Skeletal muscle tissue (tissue), 4 donors: ENCODE data around the gene KCNJ1. TPM values are rescaled to one million over a fixed set of nuclear protein-coding genes. Genes with fewer than 3 reads are reported as not detected.

Source experiments
- H3K27ac ChIP-seq: one replicate; pipeline ENCODE4 v1.7.0; 2013; ENCODE audit warnings: mild to moderate bottlenecking, low read depth, low read length, inconsistent platforms
- H3K27me3 ChIP-seq, 3 donors: one replicate each; pipeline ENCODE4 v1.7.0; 2013; ENCODE audit warnings: low read length in 3 of 3; ENCODE audit not compliant: control insufficient read depth in 3 of 3, insufficient read depth in 3 of 3
- H3K36me3 ChIP-seq, 3 donors: one replicate each; pipeline ENCODE4 v1.7.0; 2013; ENCODE audit warnings: low read length in 3 of 3; ENCODE audit not compliant: control insufficient read depth in 3 of 3, insufficient read depth in 3 of 3
- H3K4me1 ChIP-seq, 3 donors: one replicate each; pipeline ENCODE4 v1.7.0; 2013; ENCODE audit warnings: low read length in 3 of 3, mild to moderate bottlenecking in 3 of 3; ENCODE audit not compliant: control insufficient read depth in 3 of 3, insufficient read depth in 3 of 3
- H3K4me3 ChIP-seq, 3 donors: one replicate each; pipeline ENCODE4 v1.7.0; 2013; ENCODE audit warnings: low read length in 3 of 3
- H3K9ac ChIP-seq, 3 donors: one replicate each; pipeline ENCODE4 v1.7.0; 2013; ENCODE audit warnings: low read length in 3 of 3, mild to moderate bottlenecking in 3 of 3, moderate library complexity in 2 of 3, low read depth in 1 of 3
- H3K9me3 ChIP-seq, 3 donors: one replicate each; pipeline ENCODE4 v1.7.0; 2013; ENCODE audit warnings: low read length in 3 of 3; ENCODE audit not compliant: control insufficient read depth in 3 of 3
- total RNA-seq: library from RNA; depleted of rRNA; stranded (reverse); fragments of >200 nt; gene quantifications from one replicate; pipeline ENCODE4 v1.2.3, GENCODE V29; 2014
- donor health status: Osteomylitis.

KCNJ1 gene
- total RNA-seq, 1 donor from 2014 or later, result not detected

DNA sequence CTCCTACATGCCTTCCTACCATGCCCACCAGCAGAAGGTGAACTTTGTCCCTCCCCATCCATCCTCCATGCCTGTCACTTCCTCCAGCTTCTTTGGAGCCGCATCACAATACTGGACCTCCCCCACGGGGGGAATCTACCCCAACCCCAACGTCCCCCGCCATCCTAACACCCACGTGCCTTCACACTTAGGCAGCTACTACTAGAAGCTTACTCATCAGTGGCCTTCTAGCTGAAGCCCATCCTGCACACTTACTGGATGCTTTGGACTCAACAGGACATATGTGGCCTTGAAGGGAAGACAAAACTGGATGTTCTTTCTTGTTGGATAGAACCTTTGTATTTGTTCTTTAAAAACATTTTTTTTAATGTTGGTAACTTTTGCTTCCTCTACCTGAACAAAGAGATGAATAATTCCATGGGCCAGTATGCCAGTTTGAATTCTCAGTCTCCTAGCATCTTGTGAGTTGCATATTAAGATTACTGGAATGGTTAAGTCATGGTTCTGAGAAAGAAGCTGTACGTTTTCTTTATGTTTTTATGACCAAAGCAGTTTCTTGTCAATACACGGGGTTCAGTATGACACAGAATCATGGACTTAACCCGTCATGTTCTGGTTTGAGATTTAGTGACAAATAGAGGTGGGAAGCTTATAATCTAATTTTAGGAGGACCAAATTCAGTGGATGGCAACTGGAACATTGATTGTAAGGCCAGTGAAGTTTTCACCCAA is 56.1 kb downstream of the KCNJ1 start:
- Histone ChIP-seq H3K9me3 (no peaks in the 10 kb centered on the region), H3K36me3 (peaks cover 0 to 6% (median 0%) of the 10 kb centered on the region in 3 donors), H3K4me3 (no peak overlapping the region), H3K9ac (no peak overlapping the region), H3K4me1 (no peaks in the 10 kb centered on the region), H3K27ac (no peak overlapping the region), H3K27me3 (no peaks in the 10 kb centered on the region)

DNA sequence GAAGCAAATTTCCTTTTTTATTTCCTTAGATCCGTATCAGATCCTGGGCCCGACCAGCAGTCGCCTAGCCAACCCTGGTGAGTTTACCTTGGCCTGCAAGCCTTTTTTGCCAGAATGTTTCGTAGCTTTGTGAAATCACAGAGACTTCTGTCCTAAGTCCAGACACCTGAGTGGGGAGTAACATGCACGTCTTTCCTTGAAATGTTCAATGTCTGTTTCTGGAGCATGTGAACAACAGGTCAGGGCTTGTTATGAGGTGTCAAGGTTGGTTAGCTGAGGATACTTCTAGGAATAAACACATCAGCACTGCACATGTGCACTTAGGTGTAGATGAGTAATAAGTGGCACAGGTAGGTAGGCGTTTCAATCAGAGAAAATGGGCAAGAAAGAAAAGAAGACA is 58.0 kb downstream of the KCNJ1 start:
- no peak overlapping the region for H3K27ac ChIP-seq
- H3K36me3 ChIP-seq, result peaks cover 0 to 8% (median 0%) of the 10 kb centered on the region in 3 donors
- H3K9me3 ChIP-seq, result no peaks in the 10 kb centered on the region
- no peak overlapping the region for H3K9ac ChIP-seq
- no peaks in the 10 kb centered on the region for H3K4me1 ChIP-seq
- no peak overlapping the region for H3K4me3 ChIP-seq
- H3K27me3 ChIP-seq, result no peaks in the 10 kb centered on the region

DNA sequence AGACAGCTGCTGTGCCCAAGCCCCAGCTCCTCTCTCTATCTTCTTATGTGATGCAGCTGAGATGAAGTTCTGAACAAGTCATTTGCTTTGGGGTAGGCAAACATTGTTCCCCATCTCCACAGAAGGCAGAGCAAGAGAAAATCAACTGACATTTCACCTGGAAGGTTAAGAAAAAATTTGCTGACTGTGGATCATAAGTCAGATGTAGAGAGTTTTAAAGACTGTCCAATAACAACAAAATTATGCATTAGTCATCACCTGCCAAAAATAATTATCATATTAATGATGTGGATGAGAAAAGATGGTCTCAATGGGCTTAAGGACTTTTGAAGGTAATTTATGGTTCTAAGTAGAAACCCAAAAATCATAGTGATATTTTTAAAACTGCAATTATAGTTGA is 59.2 kb downstream of the KCNJ1 start:
- Histone ChIP-seq H3K4me1 (no peaks in the 10 kb centered on the region), H3K9me3 (no peaks in the 10 kb centered on the region), H3K27ac (no peak overlapping the region), H3K36me3 (peaks cover 0 to 8% (median 0%) of the 10 kb centered on the region in 3 donors), H3K9ac (no peak overlapping the region), H3K27me3 (no peaks in the 10 kb centered on the region), H3K4me3 (no peak overlapping the region)

DNA sequence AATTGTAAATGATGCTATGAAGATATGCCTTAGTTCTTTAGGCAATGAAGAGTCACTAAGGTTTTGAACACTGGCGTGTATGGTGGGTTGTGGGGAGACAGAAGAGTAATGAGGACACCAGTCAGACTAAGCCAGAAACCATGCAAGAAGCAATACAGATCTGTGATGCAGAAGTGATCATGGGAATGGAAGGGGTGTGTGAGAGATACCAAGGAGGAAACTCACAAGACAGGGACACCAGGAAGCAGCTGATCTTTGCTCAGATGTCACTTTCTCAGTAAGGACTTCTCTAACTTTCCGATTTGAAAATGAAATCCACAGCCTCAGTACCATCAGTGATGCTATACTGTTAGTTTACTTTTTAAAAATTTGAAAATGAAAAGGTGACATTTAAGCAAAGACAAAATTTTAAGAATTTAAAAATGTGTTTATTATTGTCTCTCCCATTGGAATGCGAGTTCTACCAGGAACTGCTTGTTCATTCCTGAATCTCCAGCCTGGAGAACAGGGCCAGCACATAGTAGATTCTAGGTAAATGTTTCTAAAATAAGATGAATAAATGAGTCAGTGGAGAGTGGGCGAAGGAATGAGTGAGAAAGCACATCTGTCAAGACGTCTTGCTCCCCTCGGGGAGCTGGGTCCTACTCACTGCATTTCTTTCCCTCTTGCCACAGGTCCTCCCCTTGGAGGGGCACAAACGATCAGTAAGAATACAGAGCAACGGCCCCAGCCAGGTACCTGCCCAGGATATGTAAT is 60.4 kb downstream of the KCNJ1 start:
- H3K36me3 ChIP-seq, result peaks cover 0 to 8% (median 0%) of the 10 kb centered on the region in 3 donors
- no peak overlapping the region for H3K4me3 ChIP-seq
- H3K9ac ChIP-seq, result no peak overlapping the region

DNA sequence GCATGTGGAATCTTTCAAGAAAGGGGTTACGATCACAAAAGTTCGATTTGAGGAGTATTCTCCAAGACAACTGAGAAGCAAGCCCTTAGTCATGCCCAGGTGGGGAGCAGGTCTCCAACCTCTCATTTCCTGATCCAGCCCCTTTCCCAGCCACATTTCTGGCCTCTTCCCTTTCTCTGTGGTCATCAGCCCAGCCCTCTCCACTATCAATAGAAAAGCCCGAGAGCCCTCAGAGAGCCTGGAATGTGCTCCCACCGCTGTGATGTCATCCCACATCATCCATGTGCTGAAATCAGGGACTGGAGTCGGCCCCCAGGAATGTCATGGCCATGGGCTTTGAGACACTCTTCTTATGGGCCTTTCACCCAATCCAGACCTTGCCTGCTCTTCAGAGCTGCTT is 62.6 kb downstream of the KCNJ1 start:
- no peak overlapping the region for H3K27ac ChIP-seq
- no peaks in the 10 kb centered on the region for H3K9me3 ChIP-seq
- peaks cover 0 to 4% (median 0%) of the 10 kb centered on the region in 3 donors for H3K4me1 ChIP-seq
- H3K4me3 ChIP-seq, result no peak overlapping the region
- peaks cover 0 to 8% (median 4%) of the 10 kb centered on the region in 3 donors for H3K36me3 ChIP-seq
- H3K27me3 ChIP-seq, result no peaks in the 10 kb centered on the region
- H3K9ac ChIP-seq, result no peak overlapping the region

More for the DNA sequence above, 60.4 kb downstream of the KCNJ1 start:
- Histone ChIP-seq H3K27ac (no peak overlapping the region), H3K27me3 (no peaks in the 10 kb centered on the region), H3K4me1 (peaks cover 0 to 4% (median 0%) of the 10 kb centered on the region in 3 donors), H3K9me3 (no peaks in the 10 kb centered on the region)

DNA sequence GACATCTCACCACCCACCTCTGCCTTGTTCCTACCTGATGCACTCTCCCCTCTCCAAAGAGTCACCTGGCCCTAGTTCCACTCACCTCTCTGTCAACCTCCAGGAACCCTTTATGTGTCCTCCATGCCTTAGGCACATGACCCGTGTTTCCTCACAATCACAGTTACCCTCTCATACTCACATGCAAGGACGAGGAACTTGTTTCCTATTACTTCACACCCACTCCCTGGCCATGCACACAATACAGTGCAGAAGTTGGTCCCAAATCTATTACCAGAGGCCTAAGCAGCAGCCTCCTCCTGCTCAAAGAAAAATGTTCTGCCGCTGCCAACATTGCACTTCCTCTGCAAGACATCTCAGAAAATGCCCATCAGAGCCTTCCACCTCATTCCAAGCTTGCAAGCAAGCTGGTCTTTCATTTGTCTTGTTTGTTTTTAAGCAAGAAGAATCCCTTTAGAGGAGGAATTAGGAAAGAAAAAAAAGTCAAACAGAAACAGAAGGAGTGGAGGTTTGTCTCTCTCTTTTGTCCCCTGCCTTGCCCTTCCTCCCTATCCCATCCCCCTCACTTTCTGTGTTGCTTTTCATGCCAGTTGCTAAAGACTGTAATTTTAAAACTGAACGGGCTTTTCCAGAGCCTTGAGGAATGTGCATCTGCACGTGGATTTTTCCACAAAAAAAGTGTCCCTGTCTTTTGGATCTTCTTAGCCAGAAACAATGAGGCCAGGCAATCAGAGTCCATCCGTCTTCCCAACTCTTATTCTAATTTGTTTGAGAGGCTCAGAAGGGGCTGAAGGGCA is 63.4 kb downstream of the KCNJ1 start:
- H3K4me3 ChIP-seq, result no peak overlapping the region
- H3K4me1 ChIP-seq, result peaks cover 0 to 4% (median 0%) of the 10 kb centered on the region in 3 donors
- no peak overlapping the region for H3K9ac ChIP-seq
- no peaks in the 10 kb centered on the region for H3K9me3 ChIP-seq
- H3K27ac ChIP-seq, result no peak overlapping the region
- H3K36me3 ChIP-seq, result peaks cover 0 to 9% (median 5%) of the 10 kb centered on the region in 3 donors
- H3K27me3 ChIP-seq, result no peaks in the 10 kb centered on the region

DNA sequence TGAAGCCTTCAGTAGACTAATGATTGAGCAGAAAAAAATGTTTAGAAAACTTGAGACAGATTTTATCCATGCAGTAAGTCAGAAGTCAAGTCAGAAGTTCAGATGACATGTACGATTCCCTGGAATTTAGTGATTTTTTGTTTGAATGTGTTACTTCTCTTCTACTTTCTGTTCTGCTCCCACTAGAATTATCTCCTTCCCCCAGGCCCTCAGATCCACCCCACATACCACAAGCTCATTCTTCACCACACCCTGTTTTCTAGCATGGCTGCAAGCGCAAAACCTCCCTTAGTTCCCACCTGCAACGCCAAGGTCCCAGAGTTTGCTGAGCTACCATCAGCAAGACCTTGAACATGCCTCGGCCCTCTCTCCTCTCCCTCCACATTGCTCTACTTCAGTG is 64.1 kb downstream of the KCNJ1 start:
- Histone ChIP-seq H3K9ac (no peak overlapping the region), H3K36me3 (peaks cover 0 to 10% (median 5%) of the 10 kb centered on the region in 3 donors), H3K4me3 (no peak overlapping the region)

DNA sequence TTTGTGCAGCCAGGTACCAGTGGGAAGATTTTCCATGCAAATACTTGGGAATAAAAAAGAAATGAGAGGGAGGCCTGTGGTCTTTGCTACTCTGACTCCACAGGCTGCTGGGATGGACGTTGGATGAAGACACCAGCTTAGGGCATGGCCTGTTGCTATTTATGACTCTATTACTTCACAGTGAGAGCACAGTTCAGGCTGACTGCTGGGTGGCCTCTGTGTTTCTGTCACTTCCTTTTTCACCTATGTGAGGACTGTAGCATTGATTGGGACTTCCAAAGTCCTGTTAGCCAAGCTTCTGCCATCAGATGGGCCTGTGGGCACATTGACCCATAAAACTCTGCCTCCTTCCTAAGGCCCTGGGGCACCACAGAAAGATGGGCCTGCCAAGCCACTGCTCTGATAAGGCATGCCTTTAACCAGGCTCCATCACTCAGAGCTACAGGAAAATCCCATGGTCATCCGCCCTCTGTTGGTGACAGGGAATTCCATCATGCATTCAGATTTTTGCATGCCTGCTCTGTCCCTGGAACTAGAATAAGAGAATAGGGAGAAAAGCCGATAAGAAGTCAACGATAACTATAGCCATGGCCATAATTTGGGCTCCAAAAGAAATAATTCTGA is 64.6 kb downstream of the KCNJ1 start:
- Histone ChIP-seq H3K4me1 (peaks cover 0 to 4% (median 0%) of the 10 kb centered on the region in 3 donors), H3K9me3 (no peaks in the 10 kb centered on the region), H3K9ac (no peak overlapping the region), H3K4me3 (no peak overlapping the region), H3K27ac (no peak overlapping the region), H3K27me3 (no peaks in the 10 kb centered on the region), H3K36me3 (peaks cover 0 to 10% (median 5%) of the 10 kb centered on the region in 3 donors)

More for the DNA sequence above, 64.1 kb downstream of the KCNJ1 start:
- Histone ChIP-seq H3K27me3 (no peaks in the 10 kb centered on the region), H3K27ac (no peak overlapping the region), H3K4me1 (peaks cover 0 to 4% (median 0%) of the 10 kb centered on the region in 3 donors), H3K9me3 (no peaks in the 10 kb centered on the region)

DNA sequence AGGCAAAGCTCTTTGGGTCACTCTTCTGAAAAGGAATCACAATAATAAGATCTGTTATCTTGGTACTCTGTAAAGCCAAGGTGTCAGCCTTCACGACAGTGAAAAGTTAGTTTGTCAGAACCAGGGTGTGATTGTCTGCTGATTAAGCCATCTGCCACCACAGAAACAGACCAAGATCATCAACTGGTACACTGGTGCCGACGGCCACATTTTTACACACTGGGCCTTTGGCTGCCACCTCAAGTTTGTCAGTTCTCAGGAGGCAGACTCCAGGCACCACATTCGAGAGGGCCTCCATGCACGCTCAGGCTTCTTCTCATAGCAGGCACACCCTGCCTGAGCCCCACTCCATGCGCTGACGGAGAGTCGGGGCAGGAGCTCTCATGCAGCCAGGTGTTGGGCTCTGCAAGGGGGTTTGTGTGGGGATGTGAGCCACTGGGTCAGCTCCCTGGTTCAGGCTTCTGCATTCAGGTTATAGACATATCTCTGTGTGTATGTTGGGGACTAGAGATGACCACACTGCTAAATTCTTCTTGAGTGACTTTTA is 66.2 kb downstream of the KCNJ1 start:
- Histone ChIP-seq H3K27me3 (no peaks in the 10 kb centered on the region), H3K27ac (no peak overlapping the region), H3K36me3 (peaks cover 0 to 5% (median 3%) of the 10 kb centered on the region in 3 donors), H3K9ac (no peak overlapping the region), H3K4me3 (no peak overlapping the region), H3K4me1 (peaks cover 0 to 4% (median 0%) of the 10 kb centered on the region in 3 donors), H3K9me3 (no peaks in the 10 kb centered on the region)
